GM23338 (cell line): ENCODE results near the gene TMEM204.

Source experiments
- EZH2phosphoT487 ChIP-seq: fragments of 200-600 bp; sonication (generic); IDR thresholded peaks from one replicate; pipeline ENCODE4 v1.8.1; 2018; ENCODE audit warnings: antibody characterized with exemption; ENCODE audit not compliant: unreplicated experiment
- TF ChIP-seq, protein P1 (sequence below), 2 experiments: fragments of 200-600 bp in 1 of 2; sonication (generic) in 1 of 2; conservative IDR thresholded peaks; 2 replicates each; pipeline versions ENCODE4 v1.5.1 to v1.6.1; 2016 to 2017; ENCODE audit warnings: antibody characterized with exemption in 2 of 2, low read depth in 2 of 2, mild to moderate bottlenecking in 2 of 2, moderate library complexity in 1 of 2

DNA sequence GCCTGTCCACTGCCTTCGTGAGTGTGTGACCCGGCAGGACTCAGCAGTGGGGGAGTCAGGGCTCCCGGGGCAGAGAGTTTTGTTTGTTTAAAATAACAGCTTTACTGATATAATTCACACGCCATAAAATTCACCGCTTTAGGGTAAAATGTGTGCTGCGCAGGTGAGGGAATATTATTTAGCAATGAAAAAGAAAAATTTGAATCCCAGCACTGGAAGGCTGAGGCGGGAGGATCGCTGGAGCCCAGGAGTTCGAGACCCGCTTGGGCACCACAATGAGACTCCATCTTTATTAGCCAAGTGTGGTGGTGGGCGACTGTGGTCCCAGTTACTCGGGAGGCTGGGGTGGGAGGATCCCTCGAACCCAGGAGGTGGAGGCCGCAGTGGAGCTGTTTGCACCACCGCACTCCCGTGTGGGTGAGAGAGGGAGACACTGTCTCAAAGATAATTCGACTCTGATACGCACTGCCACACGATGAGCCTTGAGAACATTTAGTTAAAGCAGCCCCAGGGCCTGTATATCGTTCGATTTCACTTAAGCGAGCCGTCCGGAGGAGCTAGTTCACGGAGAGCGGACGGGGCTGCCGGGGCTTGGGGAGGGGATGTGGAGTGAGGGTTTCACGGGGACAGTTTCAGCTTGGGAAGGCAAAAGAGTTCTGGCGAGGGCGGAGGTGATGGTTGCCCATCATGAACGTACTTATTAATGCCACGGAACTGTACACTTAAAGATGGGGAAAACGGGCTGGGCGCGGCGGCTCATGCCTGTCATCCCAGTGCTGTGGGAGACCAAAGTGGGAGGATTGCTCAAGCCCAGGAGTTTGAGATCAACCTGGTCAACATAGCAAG lies 30.1 kb upstream of the TMEM204 start:
- TF ChIP-seq, protein P1, sequence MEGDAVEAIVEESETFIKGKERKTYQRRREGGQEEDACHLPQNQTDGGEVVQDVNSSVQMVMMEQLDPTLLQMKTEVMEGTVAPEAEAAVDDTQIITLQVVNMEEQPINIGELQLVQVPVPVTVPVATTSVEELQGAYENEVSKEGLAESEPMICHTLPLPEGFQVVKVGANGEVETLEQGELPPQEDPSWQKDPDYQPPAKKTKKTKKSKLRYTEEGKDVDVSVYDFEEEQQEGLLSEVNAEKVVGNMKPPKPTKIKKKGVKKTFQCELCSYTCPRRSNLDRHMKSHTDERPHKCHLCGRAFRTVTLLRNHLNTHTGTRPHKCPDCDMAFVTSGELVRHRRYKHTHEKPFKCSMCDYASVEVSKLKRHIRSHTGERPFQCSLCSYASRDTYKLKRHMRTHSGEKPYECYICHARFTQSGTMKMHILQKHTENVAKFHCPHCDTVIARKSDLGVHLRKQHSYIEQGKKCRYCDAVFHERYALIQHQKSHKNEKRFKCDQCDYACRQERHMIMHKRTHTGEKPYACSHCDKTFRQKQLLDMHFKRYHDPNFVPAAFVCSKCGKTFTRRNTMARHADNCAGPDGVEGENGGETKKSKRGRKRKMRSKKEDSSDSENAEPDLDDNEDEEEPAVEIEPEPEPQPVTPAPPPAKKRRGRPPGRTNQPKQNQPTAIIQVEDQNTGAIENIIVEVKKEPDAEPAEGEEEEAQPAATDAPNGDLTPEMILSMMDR (conservative IDR thresholded peaks at IDR 0.05; ENCODE audit: low read depth in 2 of 2), result no peak
- no peak for TF ChIP-seq EZH2phosphoT487
